ENCODE results near the gene GNG14.

GRCh38 chr19:12665671-12666264, 22.0 kb upstream of the GNG14 start:
- no peak for TF ChIP-seq REST (IDR thresholded peaks at IDR 0.05; ENCODE audit: unreplicated experiment)
- no peak for TF ChIP-seq EZH2 (IDR thresholded peaks at IDR 0.05; ENCODE audit: low read depth, unreplicated experiment)

All from GM23338 (cell line).